Measurements from ENCODE around the gene UBA5.

Gene UBA5

DNA sequence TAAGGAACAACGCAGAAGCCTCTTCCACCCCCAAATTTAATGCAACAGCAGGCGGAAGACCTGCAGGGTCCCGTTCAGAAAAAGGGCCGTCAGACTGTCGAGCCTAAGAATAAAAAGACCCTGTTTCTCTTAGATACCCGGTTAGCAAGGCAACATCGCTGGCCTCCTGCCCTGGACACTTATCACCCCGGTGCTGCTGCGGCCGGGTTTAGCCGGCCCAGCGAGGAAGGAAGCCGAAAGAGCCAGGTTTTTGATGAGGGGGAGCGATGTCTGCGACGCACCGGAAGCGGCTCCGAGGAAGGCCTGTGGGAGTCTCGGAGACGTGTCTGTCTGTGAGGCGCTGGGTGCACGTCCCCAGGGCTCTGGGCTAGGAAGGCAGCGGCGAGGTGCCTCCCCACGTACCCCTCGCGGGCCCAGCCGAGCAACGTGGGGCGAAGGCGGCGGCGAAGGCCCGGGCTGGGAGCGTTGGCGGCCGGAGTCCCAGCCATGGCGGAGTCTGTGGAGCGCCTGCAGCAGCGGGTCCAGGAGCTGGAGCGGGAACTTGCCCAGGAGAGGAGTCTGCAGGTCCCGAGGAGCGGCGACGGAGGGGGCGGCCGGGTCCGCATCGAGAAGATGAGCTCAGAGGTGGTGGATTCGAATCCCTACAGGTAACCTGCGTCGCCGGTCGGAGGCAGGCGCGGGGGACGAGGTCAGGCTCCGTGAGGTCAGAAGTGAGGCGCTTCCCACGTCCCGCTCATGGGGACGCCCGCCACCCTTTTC lies at the start of gene UBA5:
TSS of gene UBA5 (plus strand) at position 278 of the 759 bp plus-strand sequence. CDS start at position 487, 209 bp downstream.
- TF ChIP-seq TEAD4 (IDR thresholded peaks at IDR 0.05) (0 out of 2 replicates have a peak, but pooled peaks have one; percentile 4), EP300 (IDR thresholded peaks at IDR 0.05; ENCODE audit: borderline replicate concordance) (no peak), USF1 (IDR thresholded peaks at IDR 0.05) (0 out of 2 replicates have a peak, but pooled peaks have one; percentile 1), FOXM1 (IDR thresholded peaks at IDR 0.05; ENCODE audit: borderline replicate concordance, low read depth) (no peak), YY1 (IDR thresholded peaks at IDR 0.05; ENCODE audit: low read depth) (peak; percentile 61; the same call in 1 of the 2 replicates), TAF1 (IDR thresholded peaks at IDR 0.05; ENCODE audit: low read depth) (peak; percentile 75)

DNA sequence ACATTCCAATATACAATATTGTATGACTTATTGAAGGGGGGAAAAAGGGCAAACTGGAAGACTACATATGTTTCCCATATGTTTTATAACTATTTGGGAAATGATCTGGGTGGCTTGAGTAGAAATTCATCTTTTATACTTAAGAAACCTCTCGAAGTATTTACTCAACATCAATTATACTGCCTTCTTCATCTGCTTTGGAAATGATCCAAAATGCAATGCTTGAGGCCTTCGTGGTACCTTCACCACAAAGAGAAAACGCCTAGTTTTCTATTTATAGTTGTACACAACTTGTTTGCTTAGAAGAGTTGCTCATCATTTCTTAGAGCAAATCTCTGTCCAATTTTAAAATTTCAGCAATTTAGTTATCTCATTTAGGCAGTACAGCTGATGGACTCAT lies 44.2 kb upstream of the UBA5 start:
- TF ChIP-seq MAX (IDR thresholded peaks at IDR 0.05) (no peak), CEBPB (IDR thresholded peaks at IDR 0.05) (no peak)

GRCh38 chr3:132616780-132617179 lies 43.3 kb upstream of the UBA5 start:
- no peak for TF ChIP-seq RAD21 (IDR thresholded peaks at IDR 0.05; ENCODE audit: low read depth)
- TF ChIP-seq FOXM1 (IDR thresholded peaks at IDR 0.05; ENCODE audit: borderline replicate concordance, low read depth), result no peak
- TF ChIP-seq TCF12 (IDR thresholded peaks at IDR 0.05; ENCODE audit: low read depth), result no peak
- TF ChIP-seq CREB1 (IDR thresholded peaks at IDR 0.05; ENCODE audit: low read depth), result no peak
- no peak for TF ChIP-seq NFIC (IDR thresholded peaks at IDR 0.05)
- no peak for TF ChIP-seq TEAD4 (IDR thresholded peaks at IDR 0.05)

- no peak for TF ChIP-seq REST (IDR thresholded peaks at IDR 0.05; ENCODE audit: low read depth)
- no peak for TF ChIP-seq TEAD4 (IDR thresholded peaks at IDR 0.05)
- no peak for TF ChIP-seq YY1 (IDR thresholded peaks at IDR 0.05; ENCODE audit: low read depth)
- TF ChIP-seq USF1 (IDR thresholded peaks at IDR 0.05), result no peak
- no peak for TF ChIP-seq EP300 (IDR thresholded peaks at IDR 0.05; ENCODE audit: borderline replicate concordance)
These were observed 38.0 kb upstream of the UBA5 start for GRCh38 chr3:132622148-132622547.

GRCh38 chr3:132622761-132623160 lies 37.4 kb upstream of the UBA5 start:
- no peak for TF ChIP-seq REST (IDR thresholded peaks at IDR 0.05; ENCODE audit: low read depth)
- no peak for TF ChIP-seq TCF12 (IDR thresholded peaks at IDR 0.05; ENCODE audit: low read depth)
- no peak for TF ChIP-seq TAF1 (IDR thresholded peaks at IDR 0.05; ENCODE audit: low read depth)
- TF ChIP-seq EP300 (IDR thresholded peaks at IDR 0.05; ENCODE audit: borderline replicate concordance), result no peak
- TF ChIP-seq ZBTB7A (IDR thresholded peaks at IDR 0.05; ENCODE audit: low read depth), result no peak
- TF ChIP-seq NFIC (IDR thresholded peaks at IDR 0.05), result no peak
- no peak for TF ChIP-seq RAD21 (IDR thresholded peaks at IDR 0.05; ENCODE audit: low read depth)
- TF ChIP-seq YY1 (IDR thresholded peaks at IDR 0.05; ENCODE audit: low read depth), result no peak
- TF ChIP-seq CEBPB (IDR thresholded peaks at IDR 0.05), result no peak
- no peak for TF ChIP-seq USF1 (IDR thresholded peaks at IDR 0.05)
- no peak for TF ChIP-seq TEAD4 (IDR thresholded peaks at IDR 0.05)
- TF ChIP-seq EGR1 (IDR thresholded peaks at IDR 0.05), result no peak
- TF ChIP-seq MAX (IDR thresholded peaks at IDR 0.05), result no peak
- TF ChIP-seq CREB1 (IDR thresholded peaks at IDR 0.05; ENCODE audit: low read depth), result no peak
- TF ChIP-seq FOXM1 (IDR thresholded peaks at IDR 0.05; ENCODE audit: borderline replicate concordance, low read depth), result no peak

DNA sequence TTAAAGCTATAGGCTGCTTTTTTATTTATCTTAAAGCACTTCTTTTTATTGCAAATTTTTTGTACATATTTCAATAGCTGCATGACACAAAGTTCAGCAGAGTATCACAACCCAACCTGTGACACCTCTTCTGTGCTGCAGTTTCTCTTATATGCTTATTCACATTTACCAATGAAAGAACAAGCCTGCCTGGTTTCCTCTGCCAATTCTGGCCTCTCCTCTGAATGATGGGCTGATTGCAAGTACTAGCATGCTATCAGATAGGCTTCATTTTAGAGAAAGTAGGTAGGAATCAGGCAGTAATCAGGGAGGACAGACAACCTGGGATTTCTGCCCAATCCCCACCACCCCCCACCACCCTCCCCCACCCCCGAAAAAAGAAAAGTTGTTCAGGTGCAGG lies 36.5 kb upstream of the UBA5 start:
- no peak for TF ChIP-seq TEAD4 (IDR thresholded peaks at IDR 0.05)
- TF ChIP-seq EP300 (IDR thresholded peaks at IDR 0.05; ENCODE audit: borderline replicate concordance), result no peak
